ENCODE measurements around the gene ABCA4. TPM values are rescaled to one million over a fixed set of nuclear protein-coding genes. Genes with fewer than 3 reads are reported as not detected.
A peak's percentile ranks its signal among the peaks of the same experiment; 100 is the strongest.

The ABCA4 gene
- total RNA-seq, 2 experiments from 2014 or later = not detected

- ATAC-seq (no peak), DNase-seq (no peak)
- Mint-ChIP-seq H3K36me3 (ENCODE audit: low read depth) (no peaks in the 10 kb centered on the region), H3K4me1 (ENCODE audit: low read depth) (peaks cover 10% of the 10 kb centered on the region), H3K9me3 (ENCODE audit: insufficient read depth) (no peaks in the 10 kb centered on the region), H3K4me3 (no peak overlapping the region), H3K27ac (no peak overlapping the region), H3K27me3 (ENCODE audit: low read depth) (peaks cover 42% of the 10 kb centered on the region)
- ChIA-PET CTCF (no interaction called here), POLR2A (interaction anchor here (0.6 kb wide), 1 partner anchor 126 kb away, joined by 3 read pairs; no protein-coding TSS in a partner anchor)
Observed at GRCh38 chr1:94110021-94110761, 10.8 kb downstream of the ABCA4 start.

GRCh38 chr1:94109478-94109877, 11.5 kb downstream of the ABCA4 start:
- no peaks in the 10 kb centered on the region for H3K36me3 Mint-ChIP-seq (ENCODE audit: low read depth)
- POLR2A ChIA-PET = no interaction called here
- no peaks in the 10 kb centered on the region for H3K9me3 Mint-ChIP-seq (ENCODE audit: insufficient read depth)
- H3K27me3 Mint-ChIP-seq (ENCODE audit: low read depth) = peaks cover 47% of the 10 kb centered on the region
- no peak for ATAC-seq
- H3K4me3 Mint-ChIP-seq = no peak overlapping the region
- no peak for DNase-seq
- H3K27ac Mint-ChIP-seq = no peak overlapping the region
- CTCF ChIA-PET = no interaction called here
- H3K4me1 Mint-ChIP-seq (ENCODE audit: low read depth) = peaks cover 16% of the 10 kb centered on the region

GRCh38 chr1:94107141-94107540, 13.8 kb downstream of the ABCA4 start:
- ATAC-seq = no peak
- no peak for DNase-seq
- peaks cover 46% of the 10 kb centered on the region for H3K27me3 Mint-ChIP-seq (ENCODE audit: low read depth)
- H3K4me1 Mint-ChIP-seq (ENCODE audit: low read depth) = peaks cover 16% of the 10 kb centered on the region
- no peak overlapping the region for H3K4me3 Mint-ChIP-seq
- ChIA-PET CTCF (no interaction called here), POLR2A (no interaction called here)
- no peaks in the 10 kb centered on the region for H3K9me3 Mint-ChIP-seq (ENCODE audit: insufficient read depth)
- no peaks in the 10 kb centered on the region for H3K36me3 Mint-ChIP-seq (ENCODE audit: low read depth)
- no peak overlapping the region for H3K27ac Mint-ChIP-seq

GRCh38 chr1:94106716-94107115, 14.2 kb downstream of the ABCA4 start:
- POLR2A ChIA-PET = no interaction called here
- CTCF ChIA-PET = no interaction called here
- H3K27me3 Mint-ChIP-seq (ENCODE audit: low read depth) = peaks cover 49% of the 10 kb centered on the region

GRCh38 chr1:94105957-94106529, 14.9 kb downstream of the ABCA4 start:
- ChIA-PET CTCF (no interaction called here), POLR2A (no interaction called here)
- Mint-ChIP-seq H3K4me1 (ENCODE audit: low read depth) (peaks cover 16% of the 10 kb centered on the region), H3K9me3 (ENCODE audit: insufficient read depth) (no peaks in the 10 kb centered on the region), H3K27me3 (ENCODE audit: low read depth) (peaks cover 49% of the 10 kb centered on the region), H3K27ac (no peak overlapping the region), H3K36me3 (ENCODE audit: low read depth) (no peaks in the 10 kb centered on the region), H3K4me3 (no peak overlapping the region)
- DNase-seq (no peak), ATAC-seq (no peak)

More at GRCh38 chr1:94106716-94107115, 14.2 kb downstream of the ABCA4 start:
- ATAC-seq = no peak
- no peak overlapping the region for H3K27ac Mint-ChIP-seq
- no peaks in the 10 kb centered on the region for H3K9me3 Mint-ChIP-seq (ENCODE audit: insufficient read depth)
- no peak overlapping the region for H3K4me3 Mint-ChIP-seq
- no peaks in the 10 kb centered on the region for H3K36me3 Mint-ChIP-seq (ENCODE audit: low read depth)
- DNase-seq = no peak
- peaks cover 16% of the 10 kb centered on the region for H3K4me1 Mint-ChIP-seq (ENCODE audit: low read depth)

GRCh38 chr1:94105581-94105952, 15.4 kb downstream of the ABCA4 start:
- H3K9me3 Mint-ChIP-seq (ENCODE audit: insufficient read depth) = no peaks in the 10 kb centered on the region
- H3K27me3 Mint-ChIP-seq (ENCODE audit: low read depth) = peaks cover 49% of the 10 kb centered on the region
- peaks cover 16% of the 10 kb centered on the region for H3K4me1 Mint-ChIP-seq (ENCODE audit: low read depth)
- CTCF ChIA-PET = no interaction called here
- DNase-seq = no peak
- POLR2A ChIA-PET = no interaction called here
- no peak overlapping the region for H3K4me3 Mint-ChIP-seq
- no peaks in the 10 kb centered on the region for H3K36me3 Mint-ChIP-seq (ENCODE audit: low read depth)
- H3K27ac Mint-ChIP-seq = no peak overlapping the region
- no peak for ATAC-seq

- CTCF ChIA-PET = no interaction called here
- peak overlapping the region; percentile 9 for H3K27ac Mint-ChIP-seq
- peaks cover 48% of the 10 kb centered on the region for H3K27me3 Mint-ChIP-seq (ENCODE audit: low read depth)
Observed at GRCh38 chr1:94104776-94105580, 16.0 kb downstream of the ABCA4 start.

GRCh38 chr1:94104127-94104684, 16.7 kb downstream of the ABCA4 start:
- Mint-ChIP-seq H3K4me1 (ENCODE audit: low read depth) (peaks cover 18% of the 10 kb centered on the region), H3K27me3 (ENCODE audit: low read depth) (peaks cover 48% of the 10 kb centered on the region), H3K9me3 (ENCODE audit: insufficient read depth) (no peaks in the 10 kb centered on the region), H3K27ac (no peak overlapping the region), H3K4me3 (no peak overlapping the region), H3K36me3 (ENCODE audit: low read depth) (no peaks in the 10 kb centered on the region)
- ChIA-PET CTCF (no interaction called here), POLR2A (no interaction called here)
- DNase-seq = no peak
- ATAC-seq = no peak

More at GRCh38 chr1:94104776-94105580, 16.0 kb downstream of the ABCA4 start:
- ATAC-seq (no peak), DNase-seq (no peak)
- Mint-ChIP-seq H3K4me3 (no peak overlapping the region), H3K4me1 (ENCODE audit: low read depth) (peaks cover 16% of the 10 kb centered on the region), H3K36me3 (ENCODE audit: low read depth) (no peaks in the 10 kb centered on the region), H3K9me3 (ENCODE audit: insufficient read depth) (no peaks in the 10 kb centered on the region)
- POLR2A ChIA-PET = no interaction called here

GRCh38 chr1:94103608-94104007, 17.3 kb downstream of the ABCA4 start:
- Mint-ChIP-seq H3K4me1 (ENCODE audit: low read depth) (peaks cover 23% of the 10 kb centered on the region), H3K27me3 (ENCODE audit: low read depth) (peaks cover 48% of the 10 kb centered on the region), H3K27ac (no peak overlapping the region), H3K9me3 (ENCODE audit: insufficient read depth) (no peaks in the 10 kb centered on the region), H3K4me3 (no peak overlapping the region), H3K36me3 (ENCODE audit: low read depth) (no peaks in the 10 kb centered on the region)
- ATAC-seq (no peak), DNase-seq (no peak)
- POLR2A ChIA-PET = no interaction called here
- CTCF ChIA-PET = no interaction called here

- Mint-ChIP-seq H3K27me3 (ENCODE audit: low read depth) (peaks cover 32% of the 10 kb centered on the region), H3K4me1 (ENCODE audit: low read depth) (peaks cover 23% of the 10 kb centered on the region), H3K27ac (no peak overlapping the region), H3K36me3 (ENCODE audit: low read depth) (no peaks in the 10 kb centered on the region), H3K4me3 (no peak overlapping the region), H3K9me3 (ENCODE audit: insufficient read depth) (no peaks in the 10 kb centered on the region)
- ChIA-PET POLR2A (no interaction called here), CTCF (no interaction called here)
- no peak for DNase-seq
- no peak for ATAC-seq
Observed at GRCh38 chr1:94101613-94102525, 19.1 kb downstream of the ABCA4 start.

GRCh38 chr1:94100785-94101612, 19.9 kb downstream of the ABCA4 start:
- peaks cover 19% of the 10 kb centered on the region for H3K4me1 Mint-ChIP-seq (ENCODE audit: low read depth)
- H3K36me3 Mint-ChIP-seq (ENCODE audit: low read depth) = no peaks in the 10 kb centered on the region
- ATAC-seq = no peak
- POLR2A ChIA-PET = no interaction called here
- no peaks in the 10 kb centered on the region for H3K9me3 Mint-ChIP-seq (ENCODE audit: insufficient read depth)
- peaks cover 25% of the 10 kb centered on the region for H3K27me3 Mint-ChIP-seq (ENCODE audit: low read depth)
- CTCF ChIA-PET = interaction anchor here (1.2 kb wide), 1 partner anchor 39 kb away, joined by 3 read pairs; no protein-coding TSS in a partner anchor
- DNase-seq = no peak
- H3K4me3 Mint-ChIP-seq = no peak overlapping the region
- H3K27ac Mint-ChIP-seq = no peak overlapping the region
